H1 (cell line): ENCODE results near the gene SCARB1. TPM values are rescaled to one million over a fixed set of nuclear protein-coding genes. Genes with fewer than 3 reads are reported as not detected.
"Not testable (repeated sequence)": the region's sequence is repeated elsewhere in the genome, so short reads cannot be mapped to it uniquely, and the experiment has no call there.

Experiments
- CTCF ChIA-PET: fragments of 300-600 bp; sonication (Branson Sonifier 250); formaldehyde crosslinking; loops from one replicate; lab custom pipeline; 2021; ENCODE audit not compliant: partially characterized antibody; lab: Charles Lee
- POLR2A ChIA-PET: fragments of 300-600 bp; sonication (Branson Sonifier 250); formaldehyde crosslinking; loops from one replicate; lab custom pipeline; 2021; ENCODE audit warnings: inconsistent platforms; ENCODE audit not compliant: partially characterized antibody; lab: Charles Lee
- DNase-seq, 2 experiments: peaks; one replicate each; pipeline versions ENCODE4 v3.0.0 to v3.0.0-alpha.2; 2010 to 2022; ENCODE audit warnings: low spot score in 2 of 2, low read depth in 1 of 2, mixed read lengths in 1 of 2
- FAIRE-seq: peaks from 2 replicates; lab custom pipeline; 2011; peaks lifted over from hg19 to GRCh38; lab: Jason Lieb, UNC
- H2AFZ ChIP-seq: 2 replicates; pipeline ENCODE4 v1.8.1; 2012; ENCODE audit warnings: low read length, inconsistent platforms
- H2AK5ac ChIP-seq: 2 replicates; pipeline ENCODE4 v1.6.1; 2013; ENCODE audit warnings: low read depth, low read length
- H2BK120ac ChIP-seq: replicated peaks from 2 replicates; pipeline ENCODE3; 2013; ENCODE audit warnings: low read depth, low read length, inconsistent platforms
- H2BK12ac ChIP-seq: 2 replicates; pipeline ENCODE4 v1.6.1; 2013; ENCODE audit warnings: low read depth, low read length
- H2BK15ac ChIP-seq: 2 replicates; pipeline ENCODE4 v1.6.1; 2013; ENCODE audit warnings: low read length
- H2BK20ac ChIP-seq: 2 replicates; pipeline ENCODE4 v1.6.1; 2013; ENCODE audit warnings: low read length
- H2BK5ac ChIP-seq: 2 replicates; pipeline ENCODE4 v1.6.1; 2013; ENCODE audit warnings: low read depth, low read length
- H3K14ac ChIP-seq: 2 replicates; pipeline ENCODE4 v1.6.1; 2013; ENCODE audit warnings: inconsistent platforms; ENCODE audit not compliant: insufficient read length
- H3K18ac ChIP-seq: 2 replicates; pipeline ENCODE4 v1.6.1; 2013; ENCODE audit warnings: low read length; ENCODE audit errors: extremely low read depth
- H3K23ac ChIP-seq: 2 replicates; pipeline ENCODE4 v1.6.1; 2013; ENCODE audit warnings: inconsistent platforms; ENCODE audit not compliant: insufficient read length
- H3K23me2 ChIP-seq: 2 replicates; pipeline ENCODE4 v1.6.1; 2013; ENCODE audit warnings: low read depth, low read length
- H3K27ac ChIP-seq: 2 replicates; pipeline ENCODE4 v1.6.1; 2011; ENCODE audit warnings: low read depth, low read length, inconsistent platforms
- H3K27me3 ChIP-seq, 4 experiments: replicated peaks in 1 of 4; 1 replicate in 1 of 4; 2 replicates in 3 of 4; pipeline versions ENCODE4 v1.6.1 to v1.8.1; 2011 to 2013; ENCODE audit warnings: low read length in 3 of 4, mild to moderate bottlenecking in 3 of 4, inconsistent platforms in 2 of 4, mixed read lengths in 2 of 4, moderate library complexity in 1 of 4; ENCODE audit not compliant: control insufficient read depth in 3 of 4, insufficient read depth in 3 of 4; ENCODE audit errors: extremely low read depth in 1 of 4
- H3K36me3 ChIP-seq, 4 experiments: 2 replicates each; pipeline versions ENCODE4 v1.6.1 to v1.8.1; 2011 to 2013; ENCODE audit warnings: mild to moderate bottlenecking in 4 of 4, low read length in 3 of 4, moderate library complexity in 2 of 4, control low read depth in 1 of 4, inconsistent platforms in 1 of 4; ENCODE audit not compliant: insufficient read depth in 4 of 4, control insufficient read depth in 2 of 4
- H3K4ac ChIP-seq: replicated peaks from 2 replicates; pipeline ENCODE3; 2013; ENCODE audit warnings: low read length, low read depth, mixed read lengths, inconsistent platforms; ENCODE audit not compliant: insufficient read length
- H3K4me1 ChIP-seq, 4 experiments: replicated peaks in 1 of 4; 1 replicate in 1 of 4; 2 replicates in 3 of 4; pipeline versions ENCODE4 v1.6.1 to v1.8.1; 2011 to 2013; ENCODE audit warnings: low read length in 3 of 4, inconsistent platforms in 2 of 4, mixed read lengths in 1 of 4; ENCODE audit not compliant: insufficient read depth in 4 of 4, control insufficient read depth in 3 of 4
- H3K4me2 ChIP-seq, 2 experiments: 2 replicates each; pipeline versions ENCODE4 v1.6.1 to v1.8.1; 2011 to 2013; ENCODE audit warnings: low read depth in 2 of 2, low read length in 2 of 2, control low read depth in 1 of 2, inconsistent platforms in 1 of 2, mild to moderate bottlenecking in 1 of 2; ENCODE audit not compliant: insufficient read depth in 1 of 2
- H3K4me3 ChIP-seq, 4 experiments: fragments of 200-600, 300-600 bp in 1 of 4; sonication (generic), shearing (Covaris generic), sonication (Bioruptor Twin) in 1 of 4; 2 replicates each; pipeline versions ENCODE4 v1.5.1 to v1.8.1; 2011 to 2016; ENCODE audit warnings: low read length in 4 of 4, low read depth in 3 of 4, control low read depth in 2 of 4, inconsistent platforms in 2 of 4, mild to moderate bottlenecking in 2 of 4, mixed read lengths in 1 of 4, moderate library complexity in 1 of 4; ENCODE audit not compliant: insufficient read depth in 2 of 4; ENCODE audit errors: extremely low read depth in 1 of 4
- H3K56ac ChIP-seq: replicated peaks from 2 replicates; pipeline ENCODE3; 2013; ENCODE audit warnings: low read depth, mild to moderate bottlenecking, mixed read lengths, low read length, inconsistent platforms; ENCODE audit not compliant: insufficient read length
- H3K79me1 ChIP-seq: 2 replicates; pipeline ENCODE4 v1.6.1; 2013; ENCODE audit warnings: low read depth, low read length, control low read depth
- H3K79me2 ChIP-seq, 2 experiments: 2 replicates each; pipeline versions ENCODE4 v1.6.1 to v1.8.1; 2012 to 2013; ENCODE audit warnings: low read length in 2 of 2, mild to moderate bottlenecking in 2 of 2, inconsistent platforms in 1 of 2; ENCODE audit not compliant: insufficient read depth in 2 of 2, control insufficient read depth in 1 of 2
- H3K9ac ChIP-seq, 4 experiments: replicated peaks in 1 of 4; 1 replicate in 1 of 4; 2 replicates in 3 of 4; pipeline versions ENCODE4 v1.6.1 to v1.8.1; 2011 to 2013; ENCODE audit warnings: low read depth in 3 of 4, low read length in 3 of 4, control low read depth in 2 of 4, mild to moderate bottlenecking in 2 of 4, moderate library complexity in 2 of 4, inconsistent platforms in 1 of 4; ENCODE audit errors: extremely low read depth in 1 of 4
- H3K9me3 ChIP-seq, 2 experiments: 2 replicates each; pipeline versions ENCODE4 v1.6.1 to v1.8.1; 2012 to 2013; ENCODE audit warnings: mild to moderate bottlenecking in 2 of 2, moderate library complexity in 2 of 2, control low read depth in 1 of 2, inconsistent platforms in 1 of 2, low read depth in 1 of 2, low read length in 1 of 2, mixed read lengths in 1 of 2; ENCODE audit not compliant: insufficient read depth in 2 of 2
- H4K20me1 ChIP-seq, 2 experiments: replicated peaks in 1 of 2; 2 replicates each; pipeline versions ENCODE3 to v1.8.1; 2011 to 2013; ENCODE audit warnings: inconsistent platforms in 2 of 2, low read length in 2 of 2, mild to moderate bottlenecking in 1 of 2; ENCODE audit not compliant: insufficient read depth in 2 of 2, control insufficient read depth in 1 of 2
- H4K5ac ChIP-seq: 2 replicates; pipeline ENCODE4 v1.6.1; 2013; ENCODE audit warnings: low read length, low read depth, mixed read lengths, inconsistent platforms; ENCODE audit not compliant: insufficient read length
- H4K8ac ChIP-seq: 2 replicates; pipeline ENCODE4 v1.8.0; 2013; ENCODE audit warnings: mild to moderate bottlenecking, moderate library complexity, low read length, inconsistent platforms; ENCODE audit not compliant: insufficient read depth; ENCODE audit errors: extremely low read depth
- H4K91ac ChIP-seq: replicated peaks from 2 replicates; pipeline ENCODE3; 2013; ENCODE audit warnings: low read length, mixed read lengths, inconsistent platforms; ENCODE audit not compliant: insufficient read length
- WGBS, 2 experiments: shearing (Covaris generic) in 1 of 2; methylation state at CpG; one replicate each; pipeline versions ENCODE4 v1.1.6 to v1.1.7; 2013 to 2015; ENCODE audit warnings: low lambda C conversion rate in 2 of 2, mixed read lengths in 2 of 2, inconsistent platforms in 1 of 2, low coverage in 1 of 2, missing lambda C conversion rate in 1 of 2; ENCODE audit not compliant: insufficient replicate concordance in 2 of 2, insufficient coverage in 1 of 2, insufficient read length in 1 of 2; ENCODE audit errors: extremely low coverage in 1 of 2, missing lambda C conversion rate in 1 of 2; 5-methylcytosine and 5-hydroxymethylcytosine counted together
- polyA plus RNA-seq, 7 experiments: library from polyadenylated mRNA; depleted of rRNA in 3 of 7; stranded (reverse) in 5 of 7; unstranded in 2 of 7; fragments of >200 nt in 5 of 7; fragments of 200-250 nt in 2 of 7; gene quantifications; 1 replicate in 5 of 7; 2 replicates in 1 of 7; 4 replicates in 1 of 7; pipeline versions ENCODE4 v1.2.1 to v1.2.3, GENCODE V29; 2011 to 2013; ENCODE audit warnings: missing spikeins in 2 of 7, mixed read lengths in 2 of 7
- total RNA-seq: library from RNA; stranded (reverse); fragmentation: NEBNext Ultra II Directional; extraction: Animal tissue kit (Norgen Biotek cat#: 25700); gene quantifications from 2 replicates; pipeline ENCODE4 v1.2.1, GENCODE V29; 2021

The SCARB1 gene
- total and polyA plus RNA-seq, 2 of the 8 experiments (the other 6 are each of a cell fraction or from before 2014, with no cell fraction given), result 45.3 to 57.1 TPM

- H3K79me1 ChIP-seq, H4K91ac ChIP-seq, H4K5ac ChIP-seq, H3K27ac ChIP-seq, H3K9ac ChIP-seq, H2BK5ac ChIP-seq, H2BK15ac ChIP-seq, H2AFZ ChIP-seq, H3K4me3 ChIP-seq, H4K8ac ChIP-seq, H3K4ac ChIP-seq, H3K9me3 ChIP-seq, H3K79me2 ChIP-seq, H2BK20ac ChIP-seq, H3K18ac ChIP-seq, H3K56ac ChIP-seq, H3K36me3 ChIP-seq, H3K27me3 ChIP-seq, FAIRE-seq, H2BK120ac ChIP-seq, DNase-seq, H3K23me2 ChIP-seq, H2AK5ac ChIP-seq, H3K14ac ChIP-seq, H3K23ac ChIP-seq, H2BK12ac ChIP-seq, POLR2A ChIA-PET, H3K4me2 ChIP-seq, H4K20me1 ChIP-seq: not testable (repeated sequence)
- 91% methylated on average over 11 of the region's 11 CpGs; no CpG with 5 or more reads in 1 of the 2 experiments for WGBS, 2 experiments
- H3K4me1 ChIP-seq, result peaks cover 0 to 14% (median 7%) of the 10 kb centered on the region in 4 experiments; a peak in 6 of 7 replicates
- CTCF ChIA-PET, result interaction anchor here (0.8 to 1.6 kb wide), 6 partner anchors 8 to 42 kb away, joined by 3 to 6 read pairs (median 3); no protein-coding TSS in a partner anchor
Measured at GRCh38 chr12:124880335-124880734, 16.7 kb upstream of the SCARB1 start.
